Left ventricle myocardium inferior (tissue), 1 donor: ENCODE data around the gene FBXL7. TPM values are rescaled to one million over a fixed set of nuclear protein-coding genes. Genes with fewer than 3 reads are reported as not detected.

Experiments
- DNase-seq: peaks from one replicate; pipeline ENCODE4 v3.0.0-alpha.2; 2020
- H3K27ac ChIP-seq: fragments of 200-600 bp; replicated peaks from 2 replicates; pipeline ENCODE4 v1.8.0; 2021
- H3K27me3 ChIP-seq: fragments of 200-600 bp; 2 replicates; pipeline ENCODE4 v1.8.0; 2021; ENCODE audit warnings: low read depth
- H3K36me3 ChIP-seq: fragments of 200-600 bp; 2 replicates; pipeline ENCODE4 v1.8.0; 2021
- H3K4me1 ChIP-seq: fragments of 200-600 bp; 2 replicates; pipeline ENCODE4 v1.8.0; 2021
- H3K4me3 ChIP-seq: fragments of 200-600 bp; 2 replicates; pipeline ENCODE4 v1.8.0; 2021; ENCODE audit warnings: mild to moderate bottlenecking, moderate library complexity
- H3K9me3 ChIP-seq: fragments of 200-600 bp; replicated peaks from 2 replicates; pipeline ENCODE4 v1.8.0; 2021
- CTCF ChIP-seq: fragments of 200-600 bp; IDR thresholded peaks from 2 replicates; pipeline ENCODE4 v1.8.0; 2021; ENCODE audit warnings: antibody characterized with exemption, mild to moderate bottlenecking, borderline replicate concordance
- intact Hi-C: fragments of 100-400 bp; cut with micrococcal nuclease; formaldehyde crosslinking; loops from one replicate; pipeline ENCODE4 v1.11.0; 2022
- total RNA-seq: library from RNA; stranded (reverse); fragmentation: NEBNext Ultra II Directional; extraction: Animal tissue kit (Norgen Biotek cat#: 25700); gene quantifications from one replicate; pipeline ENCODE4 v1.2.1, GENCODE V29; 2021
- donor health status: DM: no; HTN: yes; CAD: no; lungs with severe emphysema.

Gene FBXL7
- total RNA-seq, 1 donor from 2014 or later = 27.7 TPM

GRCh38 chr5:15654779-15655178 is 154.8 kb downstream of the FBXL7 start:
- Histone ChIP-seq H3K4me3 (no peak overlapping the region), H3K27me3 (no peaks in the 10 kb centered on the region), H3K36me3 (no peaks in the 10 kb centered on the region), H3K27ac (no peak overlapping the region), H3K4me1 (peaks cover 26% of the 10 kb centered on the region), H3K9me3 (no peaks in the 10 kb centered on the region)
- intact Hi-C loops = no loop called here
- no peak for TF ChIP-seq CTCF
- DNase-seq = no peak

GRCh38 chr5:15655683-15656082 is 155.7 kb downstream of the FBXL7 start:
- no peak for TF ChIP-seq CTCF
- Histone ChIP-seq H3K27me3 (no peaks in the 10 kb centered on the region), H3K4me3 (no peak overlapping the region), H3K36me3 (no peaks in the 10 kb centered on the region), H3K27ac (no peak overlapping the region), H3K4me1 (peaks cover 26% of the 10 kb centered on the region), H3K9me3 (no peaks in the 10 kb centered on the region)
- no peak for DNase-seq
- intact Hi-C loops = no loop called here

GRCh38 chr5:15664961-15665360 is 165.0 kb downstream of the FBXL7 start:
- DNase-seq = no peak
- Histone ChIP-seq H3K4me3 (no peak overlapping the region), H3K27me3 (no peaks in the 10 kb centered on the region), H3K4me1 (peaks cover 16% of the 10 kb centered on the region), H3K36me3 (no peaks in the 10 kb centered on the region), H3K9me3 (peaks cover 29% of the 10 kb centered on the region), H3K27ac (no peak overlapping the region)
- TF ChIP-seq CTCF = no peak
- intact Hi-C loops = no loop called here

GRCh38 chr5:15669826-15670225 is 169.8 kb downstream of the FBXL7 start:
- intact Hi-C loops = no loop called here
- Histone ChIP-seq H3K4me1 (peaks cover 34% of the 10 kb centered on the region), H3K27me3 (no peaks in the 10 kb centered on the region), H3K4me3 (no peak overlapping the region), H3K9me3 (peaks cover 3% of the 10 kb centered on the region), H3K36me3 (no peaks in the 10 kb centered on the region), H3K27ac (no peak overlapping the region)
- no peak for DNase-seq
- TF ChIP-seq CTCF = no peak

- Histone ChIP-seq H3K9me3 (no peaks in the 10 kb centered on the region), H3K36me3 (no peaks in the 10 kb centered on the region), H3K27ac (no peak overlapping the region), H3K4me3 (no peak overlapping the region), H3K4me1 (peaks cover 40% of the 10 kb centered on the region), H3K27me3 (no peaks in the 10 kb centered on the region)
- no peak for TF ChIP-seq CTCF
- intact Hi-C loops = no loop called here
- no peak for DNase-seq
These were observed 174.7 kb downstream of the FBXL7 start for GRCh38 chr5:15674716-15675115.

- Histone ChIP-seq H3K4me1 (peaks cover 52% of the 10 kb centered on the region), H3K4me3 (no peak overlapping the region), H3K36me3 (no peaks in the 10 kb centered on the region), H3K9me3 (no peaks in the 10 kb centered on the region), H3K27me3 (no peaks in the 10 kb centered on the region), H3K27ac (no peak overlapping the region)
- intact Hi-C loops = no loop called here
- no peak for TF ChIP-seq CTCF
- no peak for DNase-seq
These were observed 176.6 kb downstream of the FBXL7 start for GRCh38 chr5:15676591-15676990.
